Measurements from ENCODE around the gene SHF.
"Not testable (repeated sequence)": the region's sequence is repeated elsewhere in the genome, so short reads cannot be mapped to it uniquely, and the experiment has no call there.

Gene SHF

GRCh38 chr15:45187894-45188830 is at the start of gene SHF:
TSS of gene SHF (minus strand) at chr15:45187966. CDS start at chr15:45187951, 15 bp downstream.
- Histone ChIP-seq H3K4me1 (ENCODE audit: control insufficient read depth, insufficient read depth, low read length) (peaks cover 5% of the 10 kb centered on the region), H3K9ac (ENCODE audit: low read length) (peak within 1 kb of the TSS; percentile 75), H3K27ac (ENCODE audit: low read depth, low read length) (peak within 1 kb of the TSS; percentile 86), H3K4me3 (ENCODE audit: low read length) (peak within 1 kb of the TSS; percentile 94), H3K36me3 (ENCODE audit: control insufficient read depth, insufficient read depth, low read length) (no peaks in the 10 kb centered on the region), H3K27me3 (ENCODE audit: control insufficient read depth, insufficient read depth, low read length) (peaks cover 4% of the 10 kb centered on the region)

- not testable (repeated sequence) for H3K36me3 ChIP-seq (ENCODE audit: control insufficient read depth, insufficient read depth, low read length); H3K4me3 ChIP-seq (ENCODE audit: low read length); H3K4me1 ChIP-seq (ENCODE audit: control insufficient read depth, insufficient read depth, low read length); H3K27me3 ChIP-seq (ENCODE audit: control insufficient read depth, insufficient read depth, low read length); H3K27ac ChIP-seq (ENCODE audit: low read depth, low read length); H3K9ac ChIP-seq (ENCODE audit: low read length)
Observed at GRCh38 chr15:45236806-45237205, 49.0 kb upstream of the SHF start.

GRCh38 chr15:45234562-45235235 is 46.9 kb upstream of the SHF start:
- no peak overlapping the region for H3K4me3 ChIP-seq (ENCODE audit: low read length)
- no peak overlapping the region for H3K9ac ChIP-seq (ENCODE audit: low read length)
- H3K36me3 ChIP-seq (ENCODE audit: control insufficient read depth, insufficient read depth, low read length) = no peaks in the 10 kb centered on the region
- H3K27ac ChIP-seq (ENCODE audit: low read depth, low read length) = no peak overlapping the region
- H3K4me1 ChIP-seq (ENCODE audit: control insufficient read depth, insufficient read depth, low read length) = no peaks in the 10 kb centered on the region
- no peaks in the 10 kb centered on the region for H3K27me3 ChIP-seq (ENCODE audit: control insufficient read depth, insufficient read depth, low read length)

GRCh38 chr15:45231864-45232562 is 44.2 kb upstream of the SHF start:
- Histone ChIP-seq H3K27me3 (ENCODE audit: control insufficient read depth, insufficient read depth, low read length) (no peaks in the 10 kb centered on the region), H3K27ac (ENCODE audit: low read depth, low read length) (no peak overlapping the region), H3K36me3 (ENCODE audit: control insufficient read depth, insufficient read depth, low read length) (no peaks in the 10 kb centered on the region), H3K4me1 (ENCODE audit: control insufficient read depth, insufficient read depth, low read length) (no peaks in the 10 kb centered on the region), H3K4me3 (ENCODE audit: low read length) (no peak overlapping the region), H3K9ac (ENCODE audit: low read length) (no peak overlapping the region)

GRCh38 chr15:45231132-45231531 is 43.4 kb upstream of the SHF start:
- Histone ChIP-seq H3K4me3 (ENCODE audit: low read length) (no peak overlapping the region), H3K27ac (ENCODE audit: low read depth, low read length) (no peak overlapping the region), H3K36me3 (ENCODE audit: control insufficient read depth, insufficient read depth, low read length) (no peaks in the 10 kb centered on the region), H3K27me3 (ENCODE audit: control insufficient read depth, insufficient read depth, low read length) (no peaks in the 10 kb centered on the region), H3K9ac (ENCODE audit: low read length) (no peak overlapping the region), H3K4me1 (ENCODE audit: control insufficient read depth, insufficient read depth, low read length) (no peaks in the 10 kb centered on the region)

GRCh38 chr15:45230245-45230965 is 42.6 kb upstream of the SHF start:
- Histone ChIP-seq H3K36me3 (ENCODE audit: control insufficient read depth, insufficient read depth, low read length) (no peaks in the 10 kb centered on the region), H3K27me3 (ENCODE audit: control insufficient read depth, insufficient read depth, low read length) (no peaks in the 10 kb centered on the region), H3K4me3 (ENCODE audit: low read length) (no peak overlapping the region), H3K9ac (ENCODE audit: low read length) (no peak overlapping the region), H3K4me1 (ENCODE audit: control insufficient read depth, insufficient read depth, low read length) (no peaks in the 10 kb centered on the region), H3K27ac (ENCODE audit: low read depth, low read length) (no peak overlapping the region)

- H3K9ac ChIP-seq (ENCODE audit: low read length) = no peak overlapping the region
- no peak overlapping the region for H3K27ac ChIP-seq (ENCODE audit: low read depth, low read length)
- no peaks in the 10 kb centered on the region for H3K27me3 ChIP-seq (ENCODE audit: control insufficient read depth, insufficient read depth, low read length)
- H3K4me1 ChIP-seq (ENCODE audit: control insufficient read depth, insufficient read depth, low read length) = no peaks in the 10 kb centered on the region
- no peaks in the 10 kb centered on the region for H3K36me3 ChIP-seq (ENCODE audit: control insufficient read depth, insufficient read depth, low read length)
- H3K4me3 ChIP-seq (ENCODE audit: low read length) = no peak overlapping the region
Observed at GRCh38 chr15:45228931-45229330, 41.2 kb upstream of the SHF start.

- H3K27me3 ChIP-seq (ENCODE audit: control insufficient read depth, insufficient read depth, low read length) = no peaks in the 10 kb centered on the region
- no peaks in the 10 kb centered on the region for H3K4me1 ChIP-seq (ENCODE audit: control insufficient read depth, insufficient read depth, low read length)
- no peaks in the 10 kb centered on the region for H3K36me3 ChIP-seq (ENCODE audit: control insufficient read depth, insufficient read depth, low read length)
- H3K4me3 ChIP-seq (ENCODE audit: low read length) = no peak overlapping the region
- H3K27ac ChIP-seq (ENCODE audit: low read depth, low read length) = no peak overlapping the region
- no peak overlapping the region for H3K9ac ChIP-seq (ENCODE audit: low read length)
Observed at GRCh38 chr15:45225506-45226273, 37.9 kb upstream of the SHF start.

GRCh38 chr15:45224621-45225217 is 37.0 kb upstream of the SHF start:
- Histone ChIP-seq H3K36me3 (ENCODE audit: control insufficient read depth, insufficient read depth, low read length) (no peaks in the 10 kb centered on the region), H3K4me3 (ENCODE audit: low read length) (no peak overlapping the region), H3K27ac (ENCODE audit: low read depth, low read length) (no peak overlapping the region), H3K9ac (ENCODE audit: low read length) (no peak overlapping the region), H3K4me1 (ENCODE audit: control insufficient read depth, insufficient read depth, low read length) (no peaks in the 10 kb centered on the region), H3K27me3 (ENCODE audit: control insufficient read depth, insufficient read depth, low read length) (no peaks in the 10 kb centered on the region)

- Histone ChIP-seq H3K4me3 (ENCODE audit: low read length) (no peak overlapping the region), H3K36me3 (ENCODE audit: control insufficient read depth, insufficient read depth, low read length) (no peaks in the 10 kb centered on the region), H3K9ac (ENCODE audit: low read length) (no peak overlapping the region), H3K27me3 (ENCODE audit: control insufficient read depth, insufficient read depth, low read length) (no peaks in the 10 kb centered on the region), H3K4me1 (ENCODE audit: control insufficient read depth, insufficient read depth, low read length) (no peaks in the 10 kb centered on the region), H3K27ac (ENCODE audit: low read depth, low read length) (no peak overlapping the region)
Observed at GRCh38 chr15:45221967-45222366, 34.2 kb upstream of the SHF start.

- Histone ChIP-seq H3K4me1 (ENCODE audit: control insufficient read depth, insufficient read depth, low read length) (no peaks in the 10 kb centered on the region), H3K27ac (ENCODE audit: low read depth, low read length) (no peak overlapping the region), H3K4me3 (ENCODE audit: low read length) (no peak overlapping the region), H3K9ac (ENCODE audit: low read length) (no peak overlapping the region), H3K27me3 (ENCODE audit: control insufficient read depth, insufficient read depth, low read length) (no peaks in the 10 kb centered on the region), H3K36me3 (ENCODE audit: control insufficient read depth, insufficient read depth, low read length) (no peaks in the 10 kb centered on the region)
Observed at GRCh38 chr15:45221053-45221599, 33.4 kb upstream of the SHF start.

All from rectal smooth muscle tissue (tissue), 1 donor.